22Rv1 (cell line): Measurements from ENCODE around the gene ACOT12.

ENCODE experiments used
- CTCF ChIP-seq: fragments of 450-650 bp; IDR thresholded peaks from 2 replicates; pipeline ENCODE4 v1.5.1; 2017; ENCODE audit warnings: mild to moderate bottlenecking
- ZFX ChIP-seq: fragments of 450-650 bp; IDR thresholded peaks from 2 replicates; pipeline ENCODE4 v1.6.1; 2017; ENCODE audit warnings: antibody characterized with exemption, borderline replicate concordance

GRCh38 chr5:81337803-81338202, 56.1 kb downstream of the ACOT12 start:
- no peak for TF ChIP-seq CTCF
- TF ChIP-seq ZFX, result no peak
